Osteocyte (in vitro differentiated cells): Measurements from ENCODE around the gene C10orf53. TPM values are rescaled to one million over a fixed set of nuclear protein-coding genes. Genes with fewer than 3 reads are reported as not detected.

Experiments used
- DNase-seq: peaks from one replicate; pipeline ENCODE4 v3.0.0; 2021; ENCODE audit warnings: mixed read lengths; ENCODE audit not compliant: unreplicated experiment; ENCODE audit errors: extremely low spot score
- H3K27ac Mint-ChIP-seq: one replicate; pipeline ENCODE4 v1.8.0; 2021; ENCODE audit warnings: mild to moderate bottlenecking, mixed read lengths; ENCODE audit not compliant: unreplicated experiment
- H3K27me3 Mint-ChIP-seq: one replicate; pipeline ENCODE4 v1.8.0; 2021; ENCODE audit warnings: mixed read lengths; ENCODE audit not compliant: unreplicated experiment
- H3K36me3 Mint-ChIP-seq: one replicate; pipeline ENCODE4 v1.8.0; 2021; ENCODE audit warnings: mixed read lengths; ENCODE audit not compliant: unreplicated experiment
- H3K4me1 Mint-ChIP-seq: one replicate; pipeline ENCODE4 v1.8.0; 2021; ENCODE audit warnings: mixed read lengths; ENCODE audit not compliant: unreplicated experiment
- H3K4me3 Mint-ChIP-seq: one replicate; pipeline ENCODE4 v1.8.0; 2021; ENCODE audit warnings: mild to moderate bottlenecking, moderate library complexity, mixed read lengths; ENCODE audit not compliant: unreplicated experiment
- H3K9me3 Mint-ChIP-seq: one replicate; pipeline ENCODE4 v1.8.0; 2021; ENCODE audit warnings: mixed read lengths; ENCODE audit not compliant: unreplicated experiment
- CTCF ChIP-seq: fragments of 200-600 bp; sonication (generic); IDR thresholded peaks from 2 replicates; pipeline ENCODE4 v1.5.0; 2021; ENCODE audit warnings: antibody characterized with exemption, mild to moderate bottlenecking, moderate library complexity
- total RNA-seq: library from RNA; stranded (reverse); gene quantifications from 2 replicates; pipeline ENCODE4 v1.2.1, GENCODE V29; 2021

The C10orf53 gene
- total RNA-seq, 1 donor from 2014 or later, result not detected

GRCh38 chr10:49652421-49653272 lies 26.8 kb upstream of the C10orf53 start:
- Mint-ChIP-seq H3K4me1 (peaks cover 5% of the 10 kb centered on the region), H3K36me3 (no peaks in the 10 kb centered on the region), H3K27ac (no peak overlapping the region), H3K9me3 (no peaks in the 10 kb centered on the region), H3K4me3 (no peak overlapping the region), H3K27me3 (peaks cover 15% of the 10 kb centered on the region)
- DNase-seq, result peak; percentile 70
- no peak for TF ChIP-seq CTCF

DNA sequence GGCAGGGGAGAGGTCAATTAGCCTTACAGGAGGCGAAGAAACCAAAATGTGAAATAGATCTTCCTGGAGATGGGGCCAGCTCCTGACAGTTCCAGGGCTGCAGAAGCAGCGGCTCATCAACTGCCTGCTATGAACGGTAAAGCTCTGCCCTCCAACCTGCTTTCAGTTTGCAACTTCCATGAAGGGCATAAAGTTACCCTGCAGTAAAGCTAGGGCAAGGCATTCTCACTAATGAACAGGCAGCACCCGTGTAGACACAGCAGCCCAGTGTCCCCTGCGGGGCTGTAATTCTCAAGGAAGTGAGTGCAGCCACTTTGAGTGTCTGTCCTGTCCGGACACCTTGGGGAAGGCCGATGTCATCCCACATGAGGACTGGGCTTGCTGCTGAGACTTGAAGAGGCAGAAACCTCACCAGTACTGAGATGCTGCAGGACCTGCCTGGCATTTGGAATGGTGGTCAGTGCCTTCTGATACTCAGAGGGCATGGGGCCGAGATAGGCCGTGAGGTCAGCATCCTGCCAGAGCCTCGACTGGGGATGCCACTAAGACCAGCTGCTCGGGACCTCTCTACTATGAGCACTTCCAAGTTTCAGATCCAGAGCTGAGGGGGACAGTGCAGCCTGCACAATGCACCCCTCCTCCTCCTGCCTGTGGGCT lies 26.1 kb upstream of the C10orf53 start:
- DNase-seq, result peak; percentile 56
- Mint-ChIP-seq H3K27me3 (peaks cover 14% of the 10 kb centered on the region), H3K27ac (no peak overlapping the region)

GRCh38 chr10:49654036-49654693 lies 25.3 kb upstream of the C10orf53 start:
- no peak overlapping the region for H3K4me3 Mint-ChIP-seq
- peaks cover 5% of the 10 kb centered on the region for H3K4me1 Mint-ChIP-seq
- no peak overlapping the region for H3K27ac Mint-ChIP-seq
- peak; percentile 72 for DNase-seq
- no peaks in the 10 kb centered on the region for H3K36me3 Mint-ChIP-seq
- no peak for TF ChIP-seq CTCF
- H3K9me3 Mint-ChIP-seq, result peaks cover 7% of the 10 kb centered on the region
- H3K27me3 Mint-ChIP-seq, result peaks cover 14% of the 10 kb centered on the region

More for the DNA sequence above, 26.1 kb upstream of the C10orf53 start:
- Mint-ChIP-seq H3K36me3 (no peaks in the 10 kb centered on the region), H3K9me3 (no peaks in the 10 kb centered on the region), H3K4me1 (peaks cover 5% of the 10 kb centered on the region), H3K4me3 (no peak overlapping the region)
- TF ChIP-seq CTCF, result no peak

DNA sequence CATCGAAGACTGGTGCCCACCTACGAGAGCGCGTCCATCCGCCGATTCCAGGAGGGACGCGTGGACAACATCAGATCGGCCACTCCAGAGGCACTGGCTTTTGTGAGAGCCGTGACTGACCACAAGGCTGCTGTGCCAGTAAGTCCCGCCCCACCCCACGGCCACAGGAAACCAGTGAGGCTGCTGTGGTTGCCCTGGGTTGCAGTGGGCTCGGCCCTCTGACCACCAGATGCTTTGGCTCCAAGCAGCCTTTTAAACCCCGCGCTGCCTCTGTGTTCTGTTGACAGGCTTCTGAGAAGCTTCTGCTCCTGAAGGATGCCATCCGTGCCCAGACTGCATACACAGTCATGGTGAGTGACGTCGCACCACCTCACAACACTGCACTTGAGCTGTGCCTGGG lies 24.4 kb upstream of the C10orf53 start:
- H3K27me3 Mint-ChIP-seq, result peaks cover 13% of the 10 kb centered on the region
- no peaks in the 10 kb centered on the region for H3K36me3 Mint-ChIP-seq
- H3K27ac Mint-ChIP-seq, result no peak overlapping the region
- H3K4me3 Mint-ChIP-seq, result no peak overlapping the region
- DNase-seq, result peak; percentile 73
- no peak for TF ChIP-seq CTCF
- H3K9me3 Mint-ChIP-seq, result peaks cover 9% of the 10 kb centered on the region
- no peaks in the 10 kb centered on the region for H3K4me1 Mint-ChIP-seq
